Measurements from ENCODE around the gene B4GALT1. TPM values are rescaled to one million over a fixed set of nuclear protein-coding genes. Genes with fewer than 3 reads are reported as not detected.

The B4GALT1 gene
- total and polyA plus RNA-seq, 2 of the 8 experiments (the other 6 are each of a cell fraction or from before 2014, with no cell fraction given), result 12.8 to 18.2 TPM

DNA sequence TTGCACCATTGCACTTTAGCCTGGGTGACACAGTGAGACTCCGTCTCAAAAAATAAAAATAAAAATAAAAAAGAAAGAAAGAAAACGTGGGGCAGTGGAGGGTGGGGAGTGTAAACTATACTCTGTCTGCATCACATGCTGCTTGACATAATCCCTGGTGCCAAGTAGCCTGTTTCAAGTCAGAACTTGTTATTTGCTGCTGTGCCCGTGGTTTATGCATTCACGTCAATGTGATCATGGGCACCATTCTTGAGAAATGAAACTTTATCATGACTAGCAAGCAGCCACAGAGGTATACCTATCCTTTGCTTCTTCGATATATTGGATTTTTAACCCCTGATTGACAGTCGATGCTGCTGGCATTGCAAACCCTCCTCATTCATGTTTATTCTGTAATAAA lies 86.6 kb downstream of the B4GALT1 start:
- Histone ChIP-seq H2BK120ac (replicated peaks; ENCODE audit: low read depth, low read length) (no peak overlapping the region), H3K27ac (ENCODE audit: low read depth, low read length) (no peak overlapping the region), H2AFZ (ENCODE audit: low read length) (peak overlapping the region; percentile 70; the same call in 1 of the 2 replicates), H3K56ac (replicated peaks; ENCODE audit: insufficient read length, low read depth, low read length) (no peak overlapping the region), H2BK15ac (ENCODE audit: low read length) (peak overlapping the region; percentile 13; the same call in 1 of the 2 replicates), H3K79me2 (ENCODE audit: control insufficient read depth in 1 of 2, insufficient read depth in 2 of 2, low read length in 2 of 2) (peaks cover 6 to 10% of the 10 kb centered on the region in 2 experiments), H3K9me3 (ENCODE audit: insufficient read depth in 2 of 2, low read depth in 1 of 2, low read length in 1 of 2) (peaks cover 4 to 7% of the 10 kb centered on the region in 2 experiments; a peak in 2 of 4 replicates), H4K91ac (replicated peaks; ENCODE audit: insufficient read length, low read length) (no peak overlapping the region), H3K4me1 (replicated peaks in 1 of 4; ENCODE audit: control insufficient read depth in 3 of 4, insufficient read depth in 4 of 4, low read length in 3 of 4) (no peaks in the 10 kb centered on the region; a peak in 1 of 7 replicates), H3K4me2 (ENCODE audit: insufficient read depth in 1 of 2, low read depth in 2 of 2, low read length in 2 of 2) (no peak overlapping the region), H2BK5ac (ENCODE audit: low read depth, low read length) (no peak overlapping the region), H3K9ac (replicated peaks in 1 of 4; ENCODE audit: extremely low read depth in 1 of 4, low read depth in 3 of 4, low read length in 3 of 4) (no peak overlapping the region), H3K4me3 (ENCODE audit: extremely low read depth in 1 of 4, insufficient read depth in 2 of 4, low read depth in 3 of 4, low read length in 4 of 4) (peak overlapping the region in 1 of 4 experiments; percentile 42; a peak in 1 of 8 replicates), H4K8ac (ENCODE audit: extremely low read depth, insufficient read depth, low read length) (no peak overlapping the region), H2BK20ac (ENCODE audit: low read length) (no peak overlapping the region), H3K27me3 (replicated peaks in 1 of 4; ENCODE audit: control insufficient read depth in 3 of 4, extremely low read depth in 1 of 4, insufficient read depth in 3 of 4, low read length in 3 of 4) (no peaks in the 10 kb centered on the region), H3K18ac (ENCODE audit: extremely low read depth, low read length) (no peak overlapping the region), H3K14ac (ENCODE audit: insufficient read length) (no peak overlapping the region), H3K79me1 (ENCODE audit: low read depth, low read length) (peaks cover 4% of the 10 kb centered on the region; the same call in 1 of the 2 replicates), H3K23me2 (ENCODE audit: low read depth, low read length) (peaks cover 4% of the 10 kb centered on the region), H4K5ac (ENCODE audit: insufficient read length, low read depth, low read length) (no peak overlapping the region), H3K36me3 (ENCODE audit: control insufficient read depth in 2 of 4, insufficient read depth in 4 of 4, low read length in 3 of 4) (no peaks in the 10 kb centered on the region), H2AK5ac (ENCODE audit: low read depth, low read length) (0 out of 2 replicates have a peak overlapping the region, but pooled peaks have one; percentile 70), H3K4ac (replicated peaks; ENCODE audit: insufficient read length, low read depth, low read length) (no peak overlapping the region), H3K23ac (ENCODE audit: insufficient read length) (no peak overlapping the region), H4K20me1 (replicated peaks in 1 of 2; ENCODE audit: control insufficient read depth in 1 of 2, insufficient read depth in 2 of 2, low read length in 2 of 2) (no peaks in the 10 kb centered on the region), H2BK12ac (ENCODE audit: low read depth, low read length) (no peak overlapping the region)
- DNase-seq (ENCODE audit: low read depth in 1 of 2, low spot score in 2 of 2) (no peak), FAIRE-seq (no peak)
- CTCF ChIA-PET (ENCODE audit: partially characterized antibody), result interaction anchor here (1.0 to 3.1 kb wide), 3 partner anchors 23 to 145 kb away, joined by 3 to 25 read pairs (median 4); no protein-coding TSS in a partner anchor
- WGBS, 2 experiments (ENCODE audit: extremely low coverage in 1 of 2, insufficient coverage in 1 of 2, insufficient read length in 1 of 2, insufficient replicate concordance in 2 of 2, low coverage in 1 of 2, low lambda C conversion rate in 2 of 2, missing lambda C conversion rate in 1 of 2), result 81% methylated on average over 6 of the region's 6 CpGs; no CpG with 5 or more reads in 1 of the 2 experiments
- POLR2A ChIA-PET (ENCODE audit: partially characterized antibody), result no interaction called here
- TF ChIP-seq, protein P1, sequence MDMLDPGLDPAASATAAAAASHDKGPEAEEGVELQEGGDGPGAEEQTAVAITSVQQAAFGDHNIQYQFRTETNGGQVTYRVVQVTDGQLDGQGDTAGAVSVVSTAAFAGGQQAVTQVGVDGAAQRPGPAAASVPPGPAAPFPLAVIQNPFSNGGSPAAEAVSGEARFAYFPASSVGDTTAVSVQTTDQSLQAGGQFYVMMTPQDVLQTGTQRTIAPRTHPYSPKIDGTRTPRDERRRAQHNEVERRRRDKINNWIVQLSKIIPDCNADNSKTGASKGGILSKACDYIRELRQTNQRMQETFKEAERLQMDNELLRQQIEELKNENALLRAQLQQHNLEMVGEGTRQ (IDR thresholded peaks at IDR 0.05; ENCODE audit: low read length), result no peak
- no peak for TF ChIP-seq SIX5 (IDR thresholded peaks at IDR 0.05; ENCODE audit: low read depth, low read length)
- TF ChIP-seq MAFK (IDR thresholded peaks at IDR 0.05; ENCODE audit: low read depth, low read length), result no peak
- TF ChIP-seq CHD1 (IDR thresholded peaks at IDR 0.05; ENCODE audit: low read depth, low read length), result no peak
- no peak for TF ChIP-seq SP2 (IDR thresholded peaks at IDR 0.05; ENCODE audit: low read length)
- TF ChIP-seq SP4 (IDR thresholded peaks at IDR 0.05; ENCODE audit: low read length), result no peak
- no peak for TF ChIP-seq CEBPB (IDR thresholded peaks at IDR 0.05; ENCODE audit: low read depth, low read length)
- TF ChIP-seq, protein P2, sequence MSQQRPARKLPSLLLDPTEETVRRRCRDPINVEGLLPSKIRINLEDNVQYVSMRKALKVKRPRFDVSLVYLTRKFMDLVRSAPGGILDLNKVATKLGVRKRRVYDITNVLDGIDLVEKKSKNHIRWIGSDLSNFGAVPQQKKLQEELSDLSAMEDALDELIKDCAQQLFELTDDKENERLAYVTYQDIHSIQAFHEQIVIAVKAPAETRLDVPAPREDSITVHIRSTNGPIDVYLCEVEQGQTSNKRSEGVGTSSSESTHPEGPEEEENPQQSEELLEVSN (IDR thresholded peaks at IDR 0.05), result no peak
- no peak for TF ChIP-seq TBP (IDR thresholded peaks at IDR 0.05; ENCODE audit: low read depth, low read length)
- no peak for TF ChIP-seq ZNF274 (IDR thresholded peaks at IDR 0.05; ENCODE audit: borderline replicate concordance, extremely low read depth, low read length)
- no peak for TF ChIP-seq KDM1A (IDR thresholded peaks at IDR 0.05; ENCODE audit: borderline replicate concordance, low read length)
- TF ChIP-seq SIRT6 (IDR thresholded peaks at IDR 0.05; ENCODE audit: low read length), result no peak
